Gastroesophageal sphincter (tissue), 3 donors: ENCODE measurements around the gene FOXK2.

Experiments
- CTCF ChIP-seq, 4 experiments: fragments of 200-600 bp in 2 of 4; fragments of 450-650 bp in 2 of 4; sonication (generic) in 1 of 4; IDR thresholded peaks; one replicate each; pipeline ENCODE4 v1.5.1; 2017 to 2019; ENCODE audit warnings: antibody characterized with exemption in 4 of 4, mild to moderate bottlenecking in 2 of 4, moderate library complexity in 2 of 4
- EP300 ChIP-seq: sonication (generic); formaldehyde crosslinking; IDR thresholded peaks from one replicate; pipeline ENCODE4 v1.6.1; 2017; ENCODE audit warnings: antibody characterized with exemption, mild to moderate bottlenecking
- POLR2A ChIP-seq, 2 donors: fragments of 450-650 bp; IDR thresholded peaks; one replicate each; pipeline ENCODE4 v1.6.1; 2017; ENCODE audit warnings: antibody characterized with exemption in 2 of 2, mild to moderate bottlenecking in 2 of 2, moderate library complexity in 1 of 2
- POLR2AphosphoS5 ChIP-seq: sonication (generic); formaldehyde crosslinking; IDR thresholded peaks from one replicate; pipeline ENCODE4 v1.6.1; 2017; ENCODE audit warnings: antibody characterized with exemption

DNA sequence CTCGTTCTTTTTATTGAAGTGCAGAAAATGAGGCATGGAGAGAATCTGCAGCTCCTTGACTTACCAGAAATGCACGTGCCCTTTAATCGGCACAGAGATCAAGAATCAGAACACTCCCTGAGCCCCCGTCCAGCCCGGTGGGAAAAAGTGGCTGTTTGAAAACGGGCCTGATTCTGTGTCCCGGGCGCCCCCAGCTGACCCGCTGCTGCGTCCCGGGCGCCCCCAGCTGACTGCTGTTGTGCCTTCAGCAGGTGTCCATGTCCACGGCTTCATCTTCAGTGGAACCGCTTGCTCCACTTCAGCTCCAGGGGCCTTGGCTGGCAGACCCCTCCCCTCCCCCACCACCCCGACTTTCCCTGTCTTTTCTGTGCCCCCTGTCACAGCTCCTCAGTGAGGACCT lies 47.8 kb downstream of the FOXK2 start:
- no peak for TF ChIP-seq CTCF (IDR thresholded peaks at IDR 0.05)
- TF ChIP-seq POLR2A (IDR thresholded peaks at IDR 0.05): no peak
- no peak for TF ChIP-seq EP300
- no peak for TF ChIP-seq POLR2AphosphoS5
